NCI-H345 treated with DMSO at 0.1 percent for 48 hours (cell line): Measurements from ENCODE around the gene RYK.

Source experiments
- DNase-seq: peaks from one replicate; lab custom pipeline; 2025; ENCODE audit not compliant: unreplicated experiment; lab: John Stamatoyannopoulos, UW

Gene RYK

GRCh38 chr3:134258761-134259347 is 8.2 kb upstream of the RYK start:
- DNase-seq: no peak

- no peak for DNase-seq
Observed at GRCh38 chr3:134255404-134255803, 4.7 kb upstream of the RYK start.

GRCh38 chr3:134253475-134254226 is 3.0 kb upstream of the RYK start:
- DNase-seq: no peak

GRCh38 chr3:134252766-134253165 is 2.1 kb upstream of the RYK start:
- no peak for DNase-seq

- no peak for DNase-seq
Observed at GRCh38 chr3:134251731-134252391, 1.2 kb upstream of the RYK start.

- DNase-seq: no peak
Observed at GRCh38 chr3:134249935-134250716, 533 bp downstream of the RYK start.

GRCh38 chr3:134249296-134249841 is 1.3 kb downstream of the RYK start:
- DNase-seq: no peak

- DNase-seq: no peak
Observed at GRCh38 chr3:134244921-134245320, 5.7 kb downstream of the RYK start.

GRCh38 chr3:134242649-134243617 is 7.7 kb downstream of the RYK start:
- no peak for DNase-seq

- DNase-seq: no peak
Observed at GRCh38 chr3:134239538-134239937, 11.1 kb downstream of the RYK start.

- no peak for DNase-seq
Observed at GRCh38 chr3:134237454-134238145, 13.1 kb downstream of the RYK start.

GRCh38 chr3:134236505-134237170 is 14.0 kb downstream of the RYK start:
- DNase-seq: no peak

- no peak for DNase-seq
Observed at GRCh38 chr3:134235577-134236076, 15.0 kb downstream of the RYK start.

- DNase-seq: no peak
Observed at GRCh38 chr3:134232951-134233350, 17.7 kb downstream of the RYK start.

- DNase-seq: no peak
Observed at GRCh38 chr3:134232151-134232550, 18.5 kb downstream of the RYK start.

- DNase-seq: no peak
Observed at GRCh38 chr3:134231131-134231530, 19.5 kb downstream of the RYK start.

GRCh38 chr3:134229038-134229437 is 21.6 kb downstream of the RYK start:
- DNase-seq: no peak

- DNase-seq: no peak
Observed at GRCh38 chr3:134228479-134228878, 22.2 kb downstream of the RYK start.

GRCh38 chr3:134228035-134228434 is 22.6 kb downstream of the RYK start:
- no peak for DNase-seq
